HG02763 (cell line): ENCODE data around the gene RSPH1.

Experiments used
- ATAC-seq: cut with Tn5 transposase; IDR thresholded peaks from one replicate; pipeline ENCODE4 v1.9.1; 2021; ENCODE audit warnings: mild to moderate bottlenecking, moderate library complexity; ENCODE audit not compliant: unreplicated experiment

RSPH1 gene

GRCh38 chr21:42513985-42514882, 18.2 kb upstream of the RSPH1 start:
- no peak for ATAC-seq

- no peak for ATAC-seq
These were observed 17.3 kb upstream of the RSPH1 start, which contains the start of gene SLC37A1 for GRCh38 chr21:42513151-42513984. SLC37A1 (plus strand) TSS chr21:42513852; CDS start chr21:42518455, 4,603 bp downstream.

- no peak for ATAC-seq
These were observed 16.5 kb upstream of the RSPH1 start for GRCh38 chr21:42512346-42513034.

- ATAC-seq: no peak
These were observed 13.2 kb upstream of the RSPH1 start for GRCh38 chr21:42509244-42509643.

GRCh38 chr21:42508371-42508770, 12.3 kb upstream of the RSPH1 start:
- no peak for ATAC-seq

- ATAC-seq: no peak
These were observed 11.4 kb upstream of the RSPH1 start for GRCh38 chr21:42507418-42507817.

- ATAC-seq: peak; percentile 88
These were observed 9.2 kb upstream of the RSPH1 start for GRCh38 chr21:42505090-42505726.

GRCh38 chr21:42503711-42504110, 7.7 kb upstream of the RSPH1 start:
- ATAC-seq: no peak

GRCh38 chr21:42500736-42501135, 4.7 kb upstream of the RSPH1 start:
- no peak for ATAC-seq

- ATAC-seq: no peak
These were observed 4.2 kb upstream of the RSPH1 start for GRCh38 chr21:42500225-42500624.

- ATAC-seq: no peak
These were observed 3.6 kb upstream of the RSPH1 start for GRCh38 chr21:42499444-42500112.

- ATAC-seq: no peak
These were observed 2.0 kb upstream of the RSPH1 start for GRCh38 chr21:42498012-42498411.

- no peak for ATAC-seq
These were observed 797 bp upstream of the RSPH1 start for GRCh38 chr21:42496839-42497202.

GRCh38 chr21:42495765-42496119, 282 bp downstream of the RSPH1 start:
- ATAC-seq: peak; percentile 15

GRCh38 chr21:42495027-42495426, 997 bp downstream of the RSPH1 start:
- ATAC-seq: no peak

GRCh38 chr21:42493109-42494060, 2.6 kb downstream of the RSPH1 start:
- no peak for ATAC-seq

- ATAC-seq: no peak
These were observed 3.8 kb downstream of the RSPH1 start for GRCh38 chr21:42492201-42492600.

GRCh38 chr21:42491328-42491727, 4.7 kb downstream of the RSPH1 start:
- no peak for ATAC-seq

- no peak for ATAC-seq
These were observed 5.3 kb downstream of the RSPH1 start for GRCh38 chr21:42490720-42491119.
